Measurements from ENCODE around the gene ZBTB39. TPM values are rescaled to one million over a fixed set of nuclear protein-coding genes. Genes with fewer than 3 reads are reported as not detected.

The ZBTB39 gene
- total RNA-seq, 4 donors from 2014 or later, result 6.6 to 12.1 (median 10.1) TPM

GRCh38 chr12:57044889-57045288, 38.5 kb upstream of the ZBTB39 start:
- Histone ChIP-seq H3K4me1 (no peaks in the 10 kb centered on the region), H3K4me3 (no peak overlapping the region), H3K27ac (no peak overlapping the region), H3K27me3 (peaks cover 5% of the 10 kb centered on the region), H3K36me3 (no peaks in the 10 kb centered on the region), H3K9me3 (no peaks in the 10 kb centered on the region)
- 96% methylated on average over 3 of the region's 3 CpGs for WGBS
- TF ChIP-seq POLR2AphosphoS5 (IDR thresholded peaks at IDR 0.05), result no peak
- TF ChIP-seq POLR2A (IDR thresholded peaks at IDR 0.05), result no peak
- no peak for TF ChIP-seq EP300 (IDR thresholded peaks at IDR 0.05)
- TF ChIP-seq CTCF (IDR thresholded peaks at IDR 0.05), result no peak
- DNase-seq (ENCODE audit: low spot score in 2 of 2), result no peak

GRCh38 chr12:57044468-57044867, 38.1 kb upstream of the ZBTB39 start:
- Histone ChIP-seq H3K27ac (no peak overlapping the region), H3K27me3 (peaks cover 5% of the 10 kb centered on the region), H3K4me1 (no peaks in the 10 kb centered on the region), H3K4me3 (no peak overlapping the region), H3K36me3 (no peaks in the 10 kb centered on the region), H3K9me3 (no peaks in the 10 kb centered on the region)
- no peak for DNase-seq (ENCODE audit: low spot score in 2 of 2)
- WGBS, result 93% methylated on average over 6 of the region's 6 CpGs
- no peak for TF ChIP-seq CTCF (IDR thresholded peaks at IDR 0.05)
- no peak for TF ChIP-seq POLR2A (IDR thresholded peaks at IDR 0.05)
- TF ChIP-seq POLR2AphosphoS5 (IDR thresholded peaks at IDR 0.05), result no peak
- TF ChIP-seq EP300 (IDR thresholded peaks at IDR 0.05), result no peak

GRCh38 chr12:57042695-57043094, 36.3 kb upstream of the ZBTB39 start:
- Histone ChIP-seq H3K9me3 (no peaks in the 10 kb centered on the region), H3K4me3 (no peak overlapping the region), H3K27ac (no peak overlapping the region), H3K36me3 (no peaks in the 10 kb centered on the region), H3K27me3 (peaks cover 5% of the 10 kb centered on the region), H3K4me1 (no peaks in the 10 kb centered on the region)
- TF ChIP-seq CTCF (IDR thresholded peaks at IDR 0.05) (no peak), POLR2AphosphoS5 (IDR thresholded peaks at IDR 0.05) (no peak), EP300 (IDR thresholded peaks at IDR 0.05) (no peak), POLR2A (IDR thresholded peaks at IDR 0.05) (no peak)
- WGBS, result 97% methylated on average over 2 of the region's 2 CpGs
- no peak for DNase-seq (ENCODE audit: low spot score in 2 of 2)

- no peaks in the 10 kb centered on the region for H3K36me3 ChIP-seq
- WGBS, result 73% methylated on average over 2 of the region's 2 CpGs
Measured at GRCh38 chr12:57040750-57041149, 34.4 kb upstream of the ZBTB39 start.

GRCh38 chr12:57040211-57040610, 33.9 kb upstream of the ZBTB39 start:
- 88% methylated on average over 4 of the region's 4 CpGs for WGBS

More at GRCh38 chr12:57040750-57041149, 34.4 kb upstream of the ZBTB39 start:
- no peaks in the 10 kb centered on the region for H3K9me3 ChIP-seq
- H3K4me3 ChIP-seq, result no peak overlapping the region
- H3K27me3 ChIP-seq, result peaks cover 5% of the 10 kb centered on the region
- no peak overlapping the region for H3K27ac ChIP-seq
- TF ChIP-seq EP300 (IDR thresholded peaks at IDR 0.05) (no peak), CTCF (IDR thresholded peaks at IDR 0.05) (no peak), POLR2A (IDR thresholded peaks at IDR 0.05) (no peak), POLR2AphosphoS5 (IDR thresholded peaks at IDR 0.05) (no peak)
- H3K4me1 ChIP-seq, result no peaks in the 10 kb centered on the region
- DNase-seq (ENCODE audit: low spot score in 2 of 2), result no peak

More at GRCh38 chr12:57040211-57040610, 33.9 kb upstream of the ZBTB39 start:
- Histone ChIP-seq H3K27ac (no peak overlapping the region), H3K4me1 (no peaks in the 10 kb centered on the region), H3K27me3 (peaks cover 5% of the 10 kb centered on the region), H3K9me3 (no peaks in the 10 kb centered on the region), H3K36me3 (no peaks in the 10 kb centered on the region), H3K4me3 (no peak overlapping the region)
- no peak for DNase-seq (ENCODE audit: low spot score in 2 of 2)
- TF ChIP-seq CTCF (IDR thresholded peaks at IDR 0.05), result no peak
- no peak for TF ChIP-seq POLR2A (IDR thresholded peaks at IDR 0.05)
- TF ChIP-seq EP300 (IDR thresholded peaks at IDR 0.05), result no peak
- no peak for TF ChIP-seq POLR2AphosphoS5 (IDR thresholded peaks at IDR 0.05)

Data from suprapubic skin (tissue), 4 donors.